SIG-M5 treated with dmso at 0.1 percent for 504 hours (cell line): ENCODE measurements around the gene OGFOD1.

ENCODE experiments used
- DNase-seq: peaks from one replicate; lab custom pipeline; 2025; ENCODE audit not compliant: unreplicated experiment; lab: John Stamatoyannopoulos, UW

Gene OGFOD1

GRCh38 chr16:56450986-56451752 is at the start of gene OGFOD1, which contains the start of gene NUDT21:
TSS of gene OGFOD1 (plus strand) at chr16:56451554. CDS start at chr16:56451613, 59 bp downstream.
TSS of gene NUDT21 (minus strand) at chr16:56451332. CDS start at chr16:56451202, 130 bp downstream.
- peak; percentile 99 for DNase-seq

GRCh38 chr16:56405977-56406672 is 45.2 kb upstream of the OGFOD1 start:
- no peak for DNase-seq

GRCh38 chr16:56408379-56409098 is 42.8 kb upstream of the OGFOD1 start:
- no peak for DNase-seq

GRCh38 chr16:56409195-56409594 is 42.2 kb upstream of the OGFOD1 start:
- DNase-seq, result peak; percentile 44

GRCh38 chr16:56411123-56411522 is 40.2 kb upstream of the OGFOD1 start:
- no peak for DNase-seq

- DNase-seq, result no peak
These were observed 39.7 kb upstream of the OGFOD1 start for GRCh38 chr16:56411624-56412023.

GRCh38 chr16:56413381-56413780 is 38.0 kb upstream of the OGFOD1 start:
- DNase-seq, result no peak

GRCh38 chr16:56414366-56414765 is 37.0 kb upstream of the OGFOD1 start:
- DNase-seq, result no peak

GRCh38 chr16:56415875-56416274 is 35.5 kb upstream of the OGFOD1 start:
- peak; percentile 17 for DNase-seq

GRCh38 chr16:56417138-56417537 is 34.2 kb upstream of the OGFOD1 start:
- no peak for DNase-seq

GRCh38 chr16:56419740-56420548 is 31.4 kb upstream of the OGFOD1 start:
- no peak for DNase-seq

- no peak for DNase-seq
These were observed 30.7 kb upstream of the OGFOD1 start for GRCh38 chr16:56420613-56421012.

GRCh38 chr16:56421313-56421712 is 30.0 kb upstream of the OGFOD1 start:
- DNase-seq, result no peak

GRCh38 chr16:56421976-56422669 is 29.2 kb upstream of the OGFOD1 start:
- DNase-seq, result no peak

- no peak for DNase-seq
These were observed 28.4 kb upstream of the OGFOD1 start for GRCh38 chr16:56422896-56423441.

GRCh38 chr16:56423584-56424403 is 27.6 kb upstream of the OGFOD1 start:
- peak; percentile 70 for DNase-seq

GRCh38 chr16:56424404-56424764 is 27.0 kb upstream of the OGFOD1 start:
- no peak for DNase-seq

GRCh38 chr16:56424791-56425438 is 26.4 kb upstream of the OGFOD1 start:
- DNase-seq, result no peak

GRCh38 chr16:56425439-56425832 is 25.9 kb upstream of the OGFOD1 start, which contains the start of gene AMFR:
TSS of gene AMFR (minus strand) at chr16:56425545. CDS start at chr16:56425327, 218 bp downstream.
- DNase-seq, result peak; percentile 61
